GM13977 (cell line): ENCODE results near the gene MT2A.

Experiments
- DNase-seq: peaks from one replicate; pipeline ENCODE4 v3.0.0; 2012; ENCODE audit warnings: low spot score
- CTCF ChIP-seq: IDR thresholded peaks from 2 replicates; pipeline ENCODE4 v1.5.1; 2012; ENCODE audit warnings: mild to moderate bottlenecking, control low read depth; ENCODE audit not compliant: insufficient read depth; ENCODE audit errors: extremely low read depth, missing control alignments
- in situ Hi-C: fragments of 300-500 bp; cut with MboI; formaldehyde crosslinking; loops from one replicate; pipeline ENCODE4 v1.12.0; 2022; ENCODE audit warnings: low sequenced_read_pairs, low pct_unique_long_range_greater_than_20kb, mixed read lengths, inconsistent platforms; ENCODE audit not compliant: unreplicated experiment

The MT2A gene

GRCh38 chr16:56651586-56651985 lies 43.2 kb downstream of the MT2A start, which contains the start of gene MT1B:
Gene MT1B, plus strand, starts transcription at chr16:56651886. Its CDS starts 68 bp downstream, at chr16:56651954.
- DNase-seq: no peak
- in situ Hi-C loops: no loop called here
- TF ChIP-seq CTCF: no peak

- in situ Hi-C loops: no loop called here
- TF ChIP-seq CTCF: no peak
These were observed 44.2 kb downstream of the MT2A start for GRCh38 chr16:56652600-56652999.

GRCh38 chr16:56653218-56653617 lies 44.8 kb downstream of the MT2A start:
- TF ChIP-seq CTCF: no peak
- DNase-seq: no peak
- in situ Hi-C loops: no loop called here

More at GRCh38 chr16:56652600-56652999, 44.2 kb downstream of the MT2A start:
- DNase-seq: no peak

- in situ Hi-C loops: no loop called here
- peak; percentile 45 for DNase-seq
- no peak for TF ChIP-seq CTCF
These were observed 49.4 kb downstream of the MT2A start, which contains the start of gene MT1F for GRCh38 chr16:56657555-56658326. Gene MT1F, plus strand, starts transcription at chr16:56657959. Its CDS starts 100 bp downstream, at chr16:56658059.

- no peak for DNase-seq
- in situ Hi-C loops: no loop called here
- no peak for TF ChIP-seq CTCF
These were observed 50.0 kb downstream of the MT2A start for GRCh38 chr16:56658327-56658875.
